ENCODE data around the gene UST.

UST gene

GRCh38 chr6:148713921-148714320, 32.9 kb upstream of the UST start:
- H3K36me3 Mint-ChIP-seq (ENCODE audit: low read depth) = no peaks in the 10 kb centered on the region
- H3K4me1 Mint-ChIP-seq (ENCODE audit: low read depth) = no peaks in the 10 kb centered on the region
- H3K27ac Mint-ChIP-seq = no peak overlapping the region
- H3K27me3 Mint-ChIP-seq = peaks cover 1% of the 10 kb centered on the region
- H3K4me3 Mint-ChIP-seq = no peak overlapping the region
- H3K9me3 Mint-ChIP-seq = peaks cover 15% of the 10 kb centered on the region
- intact Hi-C loops (cut with micrococcal nuclease) = no loop called here

GRCh38 chr6:148716811-148717210, 30.0 kb upstream of the UST start:
- intact Hi-C loops (cut with micrococcal nuclease) = no loop called here
- H3K4me1 Mint-ChIP-seq (ENCODE audit: low read depth) = no peaks in the 10 kb centered on the region
- no peak overlapping the region for H3K4me3 Mint-ChIP-seq
- no peak overlapping the region for H3K27ac Mint-ChIP-seq
- peaks cover 15% of the 10 kb centered on the region for H3K9me3 Mint-ChIP-seq
- peaks cover 4% of the 10 kb centered on the region for H3K27me3 Mint-ChIP-seq
- H3K36me3 Mint-ChIP-seq (ENCODE audit: low read depth) = no peaks in the 10 kb centered on the region

GRCh38 chr6:148720406-148720805, 26.4 kb upstream of the UST start:
- no peak overlapping the region for H3K27ac Mint-ChIP-seq
- H3K9me3 Mint-ChIP-seq = peaks cover 9% of the 10 kb centered on the region
- intact Hi-C loops (cut with micrococcal nuclease) = no loop called here
- peaks cover 8% of the 10 kb centered on the region for H3K27me3 Mint-ChIP-seq
- H3K4me1 Mint-ChIP-seq (ENCODE audit: low read depth) = no peaks in the 10 kb centered on the region
- H3K4me3 Mint-ChIP-seq = no peak overlapping the region
- no peaks in the 10 kb centered on the region for H3K36me3 Mint-ChIP-seq (ENCODE audit: low read depth)

- Mint-ChIP-seq H3K4me3 (no peak overlapping the region), H3K4me1 (ENCODE audit: low read depth) (no peaks in the 10 kb centered on the region), H3K27ac (no peak overlapping the region), H3K9me3 (peaks cover 9% of the 10 kb centered on the region), H3K27me3 (peaks cover 8% of the 10 kb centered on the region), H3K36me3 (ENCODE audit: low read depth) (no peaks in the 10 kb centered on the region)
- intact Hi-C loops (cut with micrococcal nuclease) = no loop called here
These were observed 25.9 kb upstream of the UST start for GRCh38 chr6:148720897-148721296.

GRCh38 chr6:148723484-148723883, 23.3 kb upstream of the UST start:
- no peak overlapping the region for H3K27ac Mint-ChIP-seq
- peaks cover 18% of the 10 kb centered on the region for H3K9me3 Mint-ChIP-seq
- peaks cover 8% of the 10 kb centered on the region for H3K27me3 Mint-ChIP-seq
- H3K4me1 Mint-ChIP-seq (ENCODE audit: low read depth) = no peaks in the 10 kb centered on the region
- no peak overlapping the region for H3K4me3 Mint-ChIP-seq
- intact Hi-C loops (cut with micrococcal nuclease) = no loop called here
- H3K36me3 Mint-ChIP-seq (ENCODE audit: low read depth) = no peaks in the 10 kb centered on the region

- Mint-ChIP-seq H3K4me1 (ENCODE audit: low read depth) (no peaks in the 10 kb centered on the region), H3K4me3 (no peak overlapping the region), H3K27ac (no peak overlapping the region), H3K9me3 (peaks cover 18% of the 10 kb centered on the region), H3K27me3 (peaks cover 6% of the 10 kb centered on the region), H3K36me3 (ENCODE audit: low read depth) (no peaks in the 10 kb centered on the region)
- intact Hi-C loops (cut with micrococcal nuclease) = no loop called here
These were observed 22.4 kb upstream of the UST start for GRCh38 chr6:148724428-148724827.

GRCh38 chr6:148727104-148727503, 19.7 kb upstream of the UST start:
- no peak overlapping the region for H3K4me3 Mint-ChIP-seq
- no peaks in the 10 kb centered on the region for H3K4me1 Mint-ChIP-seq (ENCODE audit: low read depth)
- peaks cover 18% of the 10 kb centered on the region for H3K9me3 Mint-ChIP-seq
- H3K36me3 Mint-ChIP-seq (ENCODE audit: low read depth) = no peaks in the 10 kb centered on the region
- no peak overlapping the region for H3K27ac Mint-ChIP-seq
- H3K27me3 Mint-ChIP-seq = peaks cover 2% of the 10 kb centered on the region
- intact Hi-C loops (cut with micrococcal nuclease) = no loop called here

GRCh38 chr6:148735989-148736388, 10.8 kb upstream of the UST start:
- Mint-ChIP-seq H3K4me1 (ENCODE audit: low read depth) (peaks cover 11% of the 10 kb centered on the region), H3K27me3 (no peaks in the 10 kb centered on the region), H3K9me3 (peaks cover 9% of the 10 kb centered on the region), H3K27ac (no peak overlapping the region), H3K4me3 (no peak overlapping the region), H3K36me3 (ENCODE audit: low read depth) (no peaks in the 10 kb centered on the region)
- intact Hi-C loops (cut with micrococcal nuclease) = no loop called here

GRCh38 chr6:148736774-148737412, 9.9 kb upstream of the UST start:
- H3K27ac Mint-ChIP-seq = no peak overlapping the region

GRCh38 chr6:148737806-148738205, 9.0 kb upstream of the UST start:
- H3K36me3 Mint-ChIP-seq (ENCODE audit: low read depth) = no peaks in the 10 kb centered on the region
- no peak overlapping the region for H3K4me3 Mint-ChIP-seq
- H3K9me3 Mint-ChIP-seq = peaks cover 9% of the 10 kb centered on the region
- no peak overlapping the region for H3K27ac Mint-ChIP-seq
- intact Hi-C loops (cut with micrococcal nuclease) = no loop called here
- peaks cover 11% of the 10 kb centered on the region for H3K4me1 Mint-ChIP-seq (ENCODE audit: low read depth)
- peaks cover 5% of the 10 kb centered on the region for H3K27me3 Mint-ChIP-seq

More at GRCh38 chr6:148736774-148737412, 9.9 kb upstream of the UST start:
- intact Hi-C loops (cut with micrococcal nuclease) = no loop called here
- H3K4me1 Mint-ChIP-seq (ENCODE audit: low read depth) = peaks cover 11% of the 10 kb centered on the region
- H3K36me3 Mint-ChIP-seq (ENCODE audit: low read depth) = no peaks in the 10 kb centered on the region
- H3K9me3 Mint-ChIP-seq = peaks cover 9% of the 10 kb centered on the region
- H3K4me3 Mint-ChIP-seq = no peak overlapping the region
- H3K27me3 Mint-ChIP-seq = no peaks in the 10 kb centered on the region

- Mint-ChIP-seq H3K27me3 (peaks cover 19% of the 10 kb centered on the region), H3K9me3 (no peaks in the 10 kb centered on the region), H3K4me1 (ENCODE audit: low read depth) (peaks cover 11% of the 10 kb centered on the region), H3K27ac (no peak overlapping the region), H3K4me3 (no peak overlapping the region), H3K36me3 (ENCODE audit: low read depth) (no peaks in the 10 kb centered on the region)
- intact Hi-C loops (cut with micrococcal nuclease) = no loop called here
These were observed 7.6 kb upstream of the UST start for GRCh38 chr6:148738946-148739821.

- Mint-ChIP-seq H3K9me3 (no peaks in the 10 kb centered on the region), H3K36me3 (ENCODE audit: low read depth) (no peaks in the 10 kb centered on the region), H3K27ac (no peak overlapping the region), H3K27me3 (peaks cover 22% of the 10 kb centered on the region), H3K4me3 (no peak overlapping the region), H3K4me1 (ENCODE audit: low read depth) (peaks cover 11% of the 10 kb centered on the region)
- intact Hi-C loops (cut with micrococcal nuclease) = no loop called here
These were observed 7.1 kb upstream of the UST start for GRCh38 chr6:148739822-148740128.

- peaks cover 51% of the 10 kb centered on the region for H3K27me3 Mint-ChIP-seq
- H3K4me3 Mint-ChIP-seq = no peak overlapping the region
- peaks cover 13% of the 10 kb centered on the region for H3K4me1 Mint-ChIP-seq (ENCODE audit: low read depth)
- no peaks in the 10 kb centered on the region for H3K9me3 Mint-ChIP-seq
- intact Hi-C loops (cut with micrococcal nuclease) = no loop called here
- peaks cover 5% of the 10 kb centered on the region for H3K36me3 Mint-ChIP-seq (ENCODE audit: low read depth)
- no peak overlapping the region for H3K27ac Mint-ChIP-seq
These were observed 3.4 kb upstream of the UST start for GRCh38 chr6:148743476-148743875.

- peaks cover 18% of the 10 kb centered on the region for H3K4me1 Mint-ChIP-seq (ENCODE audit: low read depth)
- H3K4me3 Mint-ChIP-seq = peak overlapping the region; percentile 93
- H3K36me3 Mint-ChIP-seq (ENCODE audit: low read depth) = peaks cover 5% of the 10 kb centered on the region
- intact Hi-C loops (cut with micrococcal nuclease) = loop anchor here (2.0 to 5.0 kb wide), 3 partner anchors 15 to 203 kb away; no protein-coding TSS in a partner anchor
- H3K9me3 Mint-ChIP-seq = no peaks in the 10 kb centered on the region
- H3K27ac Mint-ChIP-seq = peak overlapping the region; percentile 89
- peaks cover 72% of the 10 kb centered on the region for H3K27me3 Mint-ChIP-seq
These were observed 904 bp upstream of the UST start for GRCh38 chr6:148745926-148746325.

Measured in dendritic cell treated with granulocyte-macrophage colony-stimulating factor and Interleukin-4, amounts not matched to agents 40 ng/mL and 50 ng/mL, for 4 days (primary cell).